HepG2 (cell line): ENCODE results near the gene SEMA3B. TPM values are rescaled to one million over a fixed set of nuclear protein-coding genes. Genes with fewer than 3 reads are reported as not detected.

Experiments used
- BORCS8-MEF2B ChIP-seq: sonication (generic); formaldehyde crosslinking; IDR thresholded peaks from 2 replicates; pipeline ENCODE4 v1.8.0; 2022; ENCODE audit warnings: mild to moderate bottlenecking, missing genetic modification reagents
- ELF1 ChIP-seq: sonication (generic); formaldehyde crosslinking; IDR thresholded peaks from 2 replicates; pipeline ENCODE4 v1.4.0; 2020; ENCODE audit warnings: missing genetic modification reagents
- JDP2 ChIP-seq: sonication (generic); formaldehyde crosslinking; IDR thresholded peaks from 2 replicates; pipeline ENCODE4 v1.8.1; 2022; ENCODE audit warnings: missing genetic modification reagents, borderline replicate concordance
- MTA1 ChIP-seq: sonication (generic); formaldehyde crosslinking; IDR thresholded peaks from 2 replicates; pipeline ENCODE4 v1.4.0; 2020; ENCODE audit warnings: missing genetic modification reagents, mild to moderate bottlenecking, borderline replicate concordance
- SRY ChIP-seq: sonication (generic); formaldehyde crosslinking; IDR thresholded peaks from 2 replicates; pipeline ENCODE4 v1.8.0; 2022; ENCODE audit warnings: mild to moderate bottlenecking, missing genetic modification reagents
- YY1 ChIP-seq: IDR thresholded peaks from 2 replicates; pipeline ENCODE4 v1.6.1; 2011; ENCODE audit warnings: low read length, low read depth, moderate library complexity, mild to moderate bottlenecking; ENCODE audit not compliant: insufficient read depth, insufficient replicate concordance
- ZNF44 ChIP-seq: sonication (generic); formaldehyde crosslinking; IDR thresholded peaks from 2 replicates; pipeline ENCODE4 v1.5.1; 2020; ENCODE audit warnings: mild to moderate bottlenecking, missing genetic modification reagents
- ZNF556 ChIP-seq: sonication (generic); formaldehyde crosslinking; IDR thresholded peaks from 2 replicates; pipeline ENCODE4 v1.4.0; 2020; ENCODE audit warnings: mild to moderate bottlenecking, missing genetic modification reagents, borderline replicate concordance
- ZNF747 ChIP-seq: sonication (generic); formaldehyde crosslinking; IDR thresholded peaks from 2 replicates; pipeline ENCODE4 v1.8.1; 2023; ENCODE audit warnings: missing genetic modification reagents, mild to moderate bottlenecking, borderline replicate concordance
- polyA plus RNA-seq, 8 experiments: library from polyadenylated mRNA; depleted of rRNA in 3 of 8; stranded (reverse) in 7 of 8; unstranded in 1 of 8; fragments of >200 nt; fragmentation: Illumina TruSeq in 4 of 8; extraction: Trizol in 4 of 8; gene quantifications; 2 replicates each; pipeline versions ENCODE4 v1.2.1 to v1.2.3, GENCODE V29; 2011 to 2016; ENCODE audit warnings: low read depth in 4 of 8, missing spikeins in 1 of 8, mixed read lengths in 1 of 8; ENCODE audit not compliant: insufficient read depth in 1 of 8
- total RNA-seq, 5 experiments: library from RNA; depleted of rRNA; stranded (reverse); fragments of >200 nt; fragmentation: Illumina TruSeq; extraction: Trizol; gene quantifications; 2 replicates each; pipeline ENCODE4 v1.2.3, GENCODE V29; 2016; ENCODE audit warnings: low read depth in 1 of 5
- TF ChIP-seq, protein P1 (sequence below): sonication (generic); formaldehyde crosslinking; IDR thresholded peaks from 2 replicates; pipeline ENCODE4; 2020; ENCODE audit warnings: missing genetic modification reagents, mild to moderate bottlenecking, borderline replicate concordance
- TF ChIP-seq, protein P2 (sequence below): fragments of 450-650 bp; IDR thresholded peaks from 2 replicates; pipeline ENCODE4 v1.6.1; 2017
- TF ChIP-seq, protein P3 (sequence below): sonication (generic); formaldehyde crosslinking; IDR thresholded peaks from 2 replicates; pipeline ENCODE4 v1.5.0; 2020; ENCODE audit warnings: missing genetic modification reagents
- TF ChIP-seq, protein P4 (sequence below): conservative IDR thresholded peaks from 2 replicates; pipeline ENCODE4 v1.6.1; 2018; ENCODE audit warnings: missing genetic modification reagents
- TF ChIP-seq, protein P5 (sequence below): sonication (generic); formaldehyde crosslinking; IDR thresholded peaks from 2 replicates; pipeline ENCODE4 v1.4.0; 2020; ENCODE audit warnings: missing genetic modification reagents, mild to moderate bottlenecking, borderline replicate concordance
- TF ChIP-seq, protein P6 (sequence below): sonication (generic); formaldehyde crosslinking; IDR thresholded peaks from 2 replicates; pipeline ENCODE4 v1.4.0; 2020; ENCODE audit warnings: mild to moderate bottlenecking, low read depth, missing genetic modification reagents
- TF ChIP-seq, protein P7 (sequence below): sonication (generic); formaldehyde crosslinking; IDR thresholded peaks from 2 replicates; pipeline ENCODE4 v1.9.0; 2022; ENCODE audit warnings: low read depth, missing genetic modification reagents

The SEMA3B gene
- total and polyA plus RNA-seq, 2 of the 13 experiments (the other 11 are each of a cell fraction or from before 2014, with no cell fraction given): 93.2 to 158 TPM

DNA sequence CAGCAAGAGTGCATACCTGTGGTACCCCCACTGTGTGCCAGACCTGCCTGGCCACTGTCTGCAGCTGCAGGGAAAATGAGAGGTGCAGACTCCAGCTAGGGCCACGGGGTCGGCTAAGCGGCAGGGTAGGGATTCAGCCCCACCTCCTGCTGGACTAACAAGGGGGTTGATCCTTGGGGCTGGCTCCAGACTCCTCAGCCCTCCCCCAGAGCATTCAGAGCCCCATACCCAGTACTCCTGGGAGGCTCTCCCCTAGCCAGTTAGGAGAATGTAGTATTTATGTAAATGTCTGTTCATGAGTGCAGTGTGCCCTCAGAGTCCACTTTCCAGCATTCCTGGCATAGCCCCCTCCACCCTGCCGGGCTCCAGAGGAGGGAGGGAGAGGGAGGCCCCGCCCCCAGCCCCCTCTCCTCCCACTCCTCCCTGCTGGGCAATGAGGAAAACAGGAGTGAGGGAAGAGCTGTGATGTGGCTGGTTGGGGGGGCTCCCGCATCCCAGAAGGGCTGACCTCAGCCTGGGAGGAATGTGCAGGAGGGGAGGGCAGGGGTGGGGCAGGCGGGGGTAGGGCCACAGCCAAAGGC, 4.5 kb upstream of the SEMA3B start (continued):
- TF ChIP-seq, protein P1, sequence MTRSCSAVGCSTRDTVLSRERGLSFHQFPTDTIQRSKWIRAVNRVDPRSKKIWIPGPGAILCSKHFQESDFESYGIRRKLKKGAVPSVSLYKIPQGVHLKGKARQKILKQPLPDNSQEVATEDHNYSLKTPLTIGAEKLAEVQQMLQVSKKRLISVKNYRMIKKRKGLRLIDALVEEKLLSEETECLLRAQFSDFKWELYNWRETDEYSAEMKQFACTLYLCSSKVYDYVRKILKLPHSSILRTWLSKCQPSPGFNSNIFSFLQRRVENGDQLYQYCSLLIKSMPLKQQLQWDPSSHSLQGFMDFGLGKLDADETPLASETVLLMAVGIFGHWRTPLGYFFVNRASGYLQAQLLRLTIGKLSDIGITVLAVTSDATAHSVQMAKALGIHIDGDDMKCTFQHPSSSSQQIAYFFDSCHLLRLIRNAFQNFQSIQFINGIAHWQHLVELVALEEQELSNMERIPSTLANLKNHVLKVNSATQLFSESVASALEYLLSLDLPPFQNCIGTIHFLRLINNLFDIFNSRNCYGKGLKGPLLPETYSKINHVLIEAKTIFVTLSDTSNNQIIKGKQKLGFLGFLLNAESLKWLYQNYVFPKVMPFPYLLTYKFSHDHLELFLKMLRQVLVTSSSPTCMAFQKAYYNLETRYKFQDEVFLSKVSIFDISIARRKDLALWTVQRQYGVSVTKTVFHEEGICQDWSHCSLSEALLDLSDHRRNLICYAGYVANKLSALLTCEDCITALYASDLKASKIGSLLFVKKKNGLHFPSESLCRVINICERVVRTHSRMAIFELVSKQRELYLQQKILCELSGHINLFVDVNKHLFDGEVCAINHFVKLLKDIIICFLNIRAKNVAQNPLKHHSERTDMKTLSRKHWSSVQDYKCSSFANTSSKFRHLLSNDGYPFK (CRISPR knock-in tag): no peak
- TF ChIP-seq, protein P2, sequence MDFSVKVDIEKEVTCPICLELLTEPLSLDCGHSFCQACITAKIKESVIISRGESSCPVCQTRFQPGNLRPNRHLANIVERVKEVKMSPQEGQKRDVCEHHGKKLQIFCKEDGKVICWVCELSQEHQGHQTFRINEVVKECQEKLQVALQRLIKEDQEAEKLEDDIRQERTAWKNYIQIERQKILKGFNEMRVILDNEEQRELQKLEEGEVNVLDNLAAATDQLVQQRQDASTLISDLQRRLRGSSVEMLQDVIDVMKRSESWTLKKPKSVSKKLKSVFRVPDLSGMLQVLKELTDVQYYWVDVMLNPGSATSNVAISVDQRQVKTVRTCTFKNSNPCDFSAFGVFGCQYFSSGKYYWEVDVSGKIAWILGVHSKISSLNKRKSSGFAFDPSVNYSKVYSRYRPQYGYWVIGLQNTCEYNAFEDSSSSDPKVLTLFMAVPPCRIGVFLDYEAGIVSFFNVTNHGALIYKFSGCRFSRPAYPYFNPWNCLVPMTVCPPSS: no peak
- TF ChIP-seq, protein P3, sequence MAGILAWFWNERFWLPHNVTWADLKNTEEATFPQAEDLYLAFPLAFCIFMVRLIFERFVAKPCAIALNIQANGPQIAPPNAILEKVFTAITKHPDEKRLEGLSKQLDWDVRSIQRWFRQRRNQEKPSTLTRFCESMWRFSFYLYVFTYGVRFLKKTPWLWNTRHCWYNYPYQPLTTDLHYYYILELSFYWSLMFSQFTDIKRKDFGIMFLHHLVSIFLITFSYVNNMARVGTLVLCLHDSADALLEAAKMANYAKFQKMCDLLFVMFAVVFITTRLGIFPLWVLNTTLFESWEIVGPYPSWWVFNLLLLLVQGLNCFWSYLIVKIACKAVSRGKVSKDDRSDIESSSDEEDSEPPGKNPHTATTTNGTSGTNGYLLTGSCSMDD (CRISPR knock-in tag): no peak
- no peak for TF ChIP-seq YY1
- no peak for TF ChIP-seq SRY (CRISPR knock-in tag)
- TF ChIP-seq MTA1 (CRISPR knock-in tag): peak; percentile 83; the same call in 1 of the 2 replicates
- no peak for TF ChIP-seq ZNF44 (CRISPR knock-in tag)
- no peak; the same call in 1 of the 2 replicates for TF ChIP-seq ZNF556 (CRISPR knock-in tag)
- peak; percentile 11; the same call in 1 of the 2 replicates for TF ChIP-seq ELF1
- TF ChIP-seq, protein P4, sequence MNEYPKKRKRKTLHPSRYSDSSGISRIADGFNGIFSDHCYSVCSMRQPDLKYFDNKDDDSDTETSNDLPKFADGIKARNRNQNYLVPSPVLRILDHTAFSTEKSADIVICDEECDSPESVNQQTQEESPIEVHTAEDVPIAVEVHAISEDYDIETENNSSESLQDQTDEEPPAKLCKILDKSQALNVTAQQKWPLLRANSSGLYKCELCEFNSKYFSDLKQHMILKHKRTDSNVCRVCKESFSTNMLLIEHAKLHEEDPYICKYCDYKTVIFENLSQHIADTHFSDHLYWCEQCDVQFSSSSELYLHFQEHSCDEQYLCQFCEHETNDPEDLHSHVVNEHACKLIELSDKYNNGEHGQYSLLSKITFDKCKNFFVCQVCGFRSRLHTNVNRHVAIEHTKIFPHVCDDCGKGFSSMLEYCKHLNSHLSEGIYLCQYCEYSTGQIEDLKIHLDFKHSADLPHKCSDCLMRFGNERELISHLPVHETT (CRISPR knock-in tag): no peak
- TF ChIP-seq, protein P5, sequence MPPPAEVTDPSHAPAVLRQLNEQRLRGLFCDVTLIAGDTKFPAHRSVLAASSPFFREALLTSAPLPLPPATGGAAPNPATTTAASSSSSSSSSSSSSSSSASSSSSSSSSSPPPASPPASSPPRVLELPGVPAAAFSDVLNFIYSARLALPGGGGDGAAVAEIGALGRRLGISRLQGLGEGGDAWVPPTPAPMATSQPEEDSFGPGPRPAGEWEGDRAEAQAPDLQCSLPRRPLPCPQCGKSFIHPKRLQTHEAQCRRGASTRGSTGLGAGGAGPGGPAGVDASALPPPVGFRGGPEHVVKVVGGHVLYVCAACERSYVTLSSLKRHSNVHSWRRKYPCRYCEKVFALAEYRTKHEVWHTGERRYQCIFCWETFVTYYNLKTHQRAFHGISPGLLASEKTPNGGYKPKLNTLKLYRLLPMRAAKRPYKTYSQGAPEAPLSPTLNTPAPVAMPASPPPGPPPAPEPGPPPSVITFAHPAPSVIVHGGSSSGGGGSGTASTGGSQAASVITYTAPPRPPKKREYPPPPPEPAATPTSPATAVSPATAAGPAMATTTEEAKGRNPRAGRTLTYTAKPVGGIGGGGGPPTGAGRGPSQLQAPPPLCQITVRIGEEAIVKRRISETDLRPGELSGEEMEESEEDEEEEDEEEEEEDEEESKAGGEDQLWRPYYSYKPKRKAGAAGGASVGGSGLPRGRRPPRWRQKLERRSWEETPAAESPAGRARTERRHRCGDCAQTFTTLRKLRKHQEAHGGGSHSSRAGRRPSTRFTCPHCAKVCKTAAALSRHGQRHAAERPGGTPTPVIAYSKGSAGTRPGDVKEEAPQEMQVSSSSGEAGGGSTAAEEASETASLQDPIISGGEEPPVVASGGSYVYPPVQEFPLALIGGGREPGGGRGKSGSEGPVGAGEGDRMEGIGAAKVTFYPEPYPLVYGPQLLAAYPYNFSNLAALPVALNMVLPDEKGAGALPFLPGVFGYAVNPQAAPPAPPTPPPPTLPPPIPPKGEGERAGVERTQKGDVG: 0 out of 2 replicates have a peak, but pooled peaks have one; percentile 34
- TF ChIP-seq, protein P6, sequence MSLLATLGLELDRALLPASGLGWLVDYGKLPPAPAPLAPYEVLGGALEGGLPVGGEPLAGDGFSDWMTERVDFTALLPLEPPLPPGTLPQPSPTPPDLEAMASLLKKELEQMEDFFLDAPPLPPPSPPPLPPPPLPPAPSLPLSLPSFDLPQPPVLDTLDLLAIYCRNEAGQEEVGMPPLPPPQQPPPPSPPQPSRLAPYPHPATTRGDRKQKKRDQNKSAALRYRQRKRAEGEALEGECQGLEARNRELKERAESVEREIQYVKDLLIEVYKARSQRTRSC: no peak
- no peak for TF ChIP-seq JDP2 (CRISPR knock-in tag)
- TF ChIP-seq, protein P7, sequence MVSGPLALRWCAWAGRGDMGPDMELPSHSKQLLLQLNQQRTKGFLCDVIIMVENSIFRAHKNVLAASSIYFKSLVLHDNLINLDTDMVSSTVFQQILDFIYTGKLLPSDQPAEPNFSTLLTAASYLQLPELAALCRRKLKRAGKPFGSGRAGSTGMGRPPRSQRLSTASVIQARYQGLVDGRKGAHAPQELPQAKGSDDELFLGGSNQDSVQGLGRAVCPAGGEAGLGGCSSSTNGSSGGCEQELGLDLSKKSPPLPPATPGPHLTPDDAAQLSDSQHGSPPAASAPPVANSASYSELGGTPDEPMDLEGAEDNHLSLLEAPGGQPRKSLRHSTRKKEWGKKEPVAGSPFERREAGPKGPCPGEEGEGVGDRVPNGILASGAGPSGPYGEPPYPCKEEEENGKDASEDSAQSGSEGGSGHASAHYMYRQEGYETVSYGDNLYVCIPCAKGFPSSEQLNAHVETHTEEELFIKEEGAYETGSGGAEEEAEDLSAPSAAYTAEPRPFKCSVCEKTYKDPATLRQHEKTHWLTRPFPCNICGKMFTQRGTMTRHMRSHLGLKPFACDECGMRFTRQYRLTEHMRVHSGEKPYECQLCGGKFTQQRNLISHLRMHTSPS (CRISPR knock-in tag): peak; percentile 81
- no peak for TF ChIP-seq ZNF747
- TF ChIP-seq BORCS8-MEF2B (CRISPR knock-in tag): no peak
